Measurements from ENCODE around the gene CCDC40. TPM values are rescaled to one million over a fixed set of nuclear protein-coding genes. Genes with fewer than 3 reads are reported as not detected.

Gene CCDC40
- total and polyA plus RNA-seq, 9 of the 15 experiments (the other 6 are each of a cell fraction or from before 2014, with no cell fraction given): 0.07 to 0.33 TPM; not detected in 7

DNA sequence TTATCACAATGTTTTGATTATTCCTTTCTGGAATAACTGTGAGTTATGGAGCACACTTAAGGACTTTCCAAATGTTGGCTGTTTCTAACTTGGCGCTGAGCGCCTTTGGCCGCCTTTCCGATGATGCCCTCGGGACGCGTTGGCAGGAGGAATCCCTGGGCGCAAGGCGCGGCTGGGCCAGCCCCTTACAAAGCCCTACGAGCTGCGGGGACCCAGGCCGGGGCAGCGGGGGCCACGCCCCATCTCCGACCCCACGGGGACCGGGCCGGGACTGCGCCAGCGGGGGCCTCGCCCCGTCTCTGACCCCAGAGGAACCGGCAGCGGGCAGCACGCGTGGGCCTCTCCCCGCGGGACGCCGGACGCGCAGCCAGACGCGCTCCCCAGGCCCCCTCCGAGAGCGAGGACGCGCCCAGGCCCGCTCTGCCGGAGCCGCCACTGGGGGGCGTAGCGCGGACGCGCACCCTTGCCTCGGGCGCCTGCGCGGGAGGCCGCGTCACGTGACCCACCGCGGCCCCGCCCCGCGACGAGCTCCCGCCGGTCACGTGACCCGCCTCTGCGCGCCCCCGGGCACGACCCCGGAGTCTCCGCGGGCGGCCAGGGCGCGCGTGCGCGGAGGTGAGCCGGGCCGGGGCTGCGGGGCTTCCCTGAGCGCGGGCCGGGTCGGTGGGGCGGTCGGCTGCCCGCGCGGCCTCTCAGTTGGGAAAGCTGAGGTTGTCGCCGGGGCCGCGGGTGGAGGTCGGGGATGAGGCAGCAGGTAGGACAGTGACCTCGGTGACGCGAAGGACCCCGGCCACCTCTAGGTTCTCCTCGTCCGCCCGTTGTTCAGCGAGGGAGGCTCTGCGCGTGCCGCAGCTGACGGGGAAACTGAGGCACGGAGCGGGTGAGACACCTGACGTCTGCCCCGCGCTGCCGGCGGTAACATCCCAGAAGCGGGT lies 64.8 kb downstream of the CCDC40 start, which contains the start of gene GAA (continued):
- TF ChIP-seq, protein P1, sequence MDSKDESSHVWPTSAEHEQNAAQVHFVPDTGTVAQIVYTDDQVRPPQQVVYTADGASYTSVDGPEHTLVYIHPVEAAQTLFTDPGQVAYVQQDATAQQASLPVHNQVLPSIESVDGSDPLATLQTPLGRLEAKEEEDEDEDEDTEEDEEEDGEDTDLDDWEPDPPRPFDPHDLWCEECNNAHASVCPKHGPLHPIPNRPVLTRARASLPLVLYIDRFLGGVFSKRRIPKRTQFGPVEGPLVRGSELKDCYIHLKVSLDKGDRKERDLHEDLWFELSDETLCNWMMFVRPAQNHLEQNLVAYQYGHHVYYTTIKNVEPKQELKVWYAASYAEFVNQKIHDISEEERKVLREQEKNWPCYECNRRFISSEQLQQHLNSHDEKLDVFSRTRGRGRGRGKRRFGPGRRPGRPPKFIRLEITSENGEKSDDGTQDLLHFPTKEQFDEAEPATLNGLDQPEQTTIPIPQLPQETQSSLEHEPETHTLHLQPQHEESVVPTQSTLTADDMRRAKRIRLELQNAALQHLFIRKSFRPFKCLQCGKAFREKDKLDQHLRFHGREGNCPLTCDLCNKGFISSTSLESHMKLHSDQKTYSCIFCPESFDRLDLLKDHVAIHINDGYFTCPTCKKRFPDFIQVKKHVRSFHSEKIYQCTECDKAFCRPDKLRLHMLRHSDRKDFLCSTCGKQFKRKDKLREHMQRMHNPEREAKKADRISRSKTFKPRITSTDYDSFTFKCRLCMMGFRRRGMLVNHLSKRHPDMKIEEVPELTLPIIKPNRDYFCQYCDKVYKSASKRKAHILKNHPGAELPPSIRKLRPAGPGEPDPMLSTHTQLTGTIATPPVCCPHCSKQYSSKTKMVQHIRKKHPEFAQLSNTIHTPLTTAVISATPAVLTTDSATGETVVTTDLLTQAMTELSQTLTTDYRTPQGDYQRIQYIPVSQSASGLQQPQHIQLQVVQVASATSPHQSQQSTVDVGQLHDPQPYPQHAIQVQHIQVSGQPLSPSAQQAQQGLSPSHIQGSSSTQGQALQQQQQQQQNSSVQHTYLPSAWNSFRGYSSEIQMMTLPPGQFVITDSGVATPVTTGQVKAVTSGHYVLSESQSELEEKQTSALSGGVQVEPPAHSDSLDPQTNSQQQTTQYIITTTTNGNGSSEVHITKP (IDR thresholded peaks at IDR 0.05; ENCODE audit: partially characterized antibody): no peak
- TF ChIP-seq, protein P2, sequence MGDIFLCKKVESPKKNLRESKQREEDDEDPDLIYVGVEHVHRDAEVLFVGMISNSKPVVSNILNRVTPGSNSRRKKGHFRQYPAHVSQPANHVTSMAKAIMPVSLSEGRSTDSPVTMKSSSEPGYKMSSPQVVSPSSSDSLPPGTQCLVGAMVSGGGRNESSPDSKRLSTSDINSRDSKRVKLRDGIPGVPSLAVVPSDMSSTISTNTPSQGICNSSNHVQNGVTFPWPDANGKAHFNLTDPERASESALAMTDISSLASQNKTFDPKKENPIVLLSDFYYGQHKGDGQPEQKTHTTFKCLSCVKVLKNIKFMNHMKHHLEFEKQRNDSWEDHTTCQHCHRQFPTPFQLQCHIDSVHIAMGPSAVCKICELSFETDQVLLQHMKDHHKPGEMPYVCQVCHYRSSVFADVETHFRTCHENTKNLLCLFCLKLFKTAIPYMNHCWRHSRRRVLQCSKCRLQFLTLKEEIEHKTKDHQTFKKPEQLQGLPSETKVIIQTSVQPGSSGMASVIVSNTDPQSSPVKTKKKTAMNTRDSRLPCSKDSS (IDR thresholded peaks at IDR 0.05; ENCODE audit: low read depth, partially characterized antibody): no peak
- TF ChIP-seq TAL1 (IDR thresholded peaks at IDR 0.05) (no peak), ZFP30 (CRISPR knock-in tag; IDR thresholded peaks at IDR 0.05; ENCODE audit: borderline replicate concordance) (no peak), EHMT2 (IDR thresholded peaks at IDR 0.05) (no peak), POLR2AphosphoS2 (IDR thresholded peaks at IDR 0.05; ENCODE audit: low read length) (no peak), NFIC (IDR thresholded peaks at IDR 0.05) (no peak), SP2 (IDR thresholded peaks at IDR 0.05; ENCODE audit: extremely low read depth, low read depth, low read length, poor library complexity, severe bottlenecking) (no peak), ZBTB40 (IDR thresholded peaks at IDR 0.05) (no peak; the same call in 1 of the 2 replicates), ZBTB40 (CRISPR knock-in tag; IDR thresholded peaks at IDR 0.05) (no peak)

Measured in K562 (cell line).